ENCODE data around the gene SCN10A. TPM values are rescaled to one million over a fixed set of nuclear protein-coding genes. Genes with fewer than 3 reads are reported as not detected.

The SCN10A gene
- total and polyA plus RNA-seq, 9 of the 15 experiments (the other 6 are each of a cell fraction or from before 2014, with no cell fraction given), result not detected

DNA sequence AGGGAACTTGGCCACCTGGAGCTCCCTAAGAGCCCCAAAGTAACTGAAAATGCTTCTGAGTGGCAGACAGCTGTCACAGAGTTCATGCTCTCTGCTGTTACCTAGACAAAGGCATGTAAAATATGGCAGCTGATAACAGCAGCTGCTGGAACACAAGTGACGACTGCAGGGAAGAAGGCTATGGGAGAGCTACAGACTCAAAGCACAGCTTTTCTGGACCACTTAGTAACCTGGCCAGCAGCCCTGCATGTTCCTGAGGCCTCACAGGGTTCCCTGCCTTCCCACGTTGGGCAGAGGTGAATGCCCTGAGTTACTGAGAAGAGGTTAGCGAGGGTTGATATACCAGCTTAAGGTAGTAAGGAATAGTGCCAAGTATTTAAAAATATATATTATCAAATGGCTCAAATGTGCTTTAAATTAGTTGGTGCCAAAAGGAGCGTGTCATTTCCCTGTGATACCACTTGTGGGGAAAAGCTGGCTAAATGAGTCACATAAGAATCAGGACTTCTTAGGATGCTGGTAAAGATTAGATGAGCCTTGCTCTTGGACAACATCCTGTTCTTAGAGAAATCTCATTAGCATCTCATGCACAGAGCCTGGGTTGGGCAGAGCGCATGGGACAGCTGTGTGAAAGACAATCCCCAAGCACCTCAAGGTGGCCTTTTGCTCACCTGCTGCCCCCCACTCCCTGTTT, 90.1 kb downstream of the SCN10A start (continued):
- TF ChIP-seq MEIS2 (IDR thresholded peaks at IDR 0.05; ENCODE audit: partially characterized antibody) (peak; percentile 98), PPARD (CRISPR knock-in tag; IDR thresholded peaks at IDR 0.05) (no peak), ZNF184 (CRISPR knock-in tag; IDR thresholded peaks at IDR 0.05) (no peak), NCOA2 (IDR thresholded peaks at IDR 0.05; ENCODE audit: partially characterized antibody in 2 of 2) (no peak), HDGF (IDR thresholded peaks at IDR 0.05) (no peak), HNRNPK (IDR thresholded peaks at IDR 0.05; ENCODE audit: low read depth, low read length, poor library complexity, severe bottlenecking) (no peak), CHCHD3 (CRISPR knock-in tag; IDR thresholded peaks at IDR 0.05) (no peak), NFE2L1 (tag; IDR thresholded peaks at IDR 0.05; ENCODE audit: borderline replicate concordance, low read depth) (no peak), KAT7 (CRISPR knock-in tag; IDR thresholded peaks at IDR 0.05; ENCODE audit: borderline replicate concordance) (no peak), RAD51 (IDR thresholded peaks at IDR 0.05; ENCODE audit: borderline replicate concordance, low read depth) (no peak), ELF4 (CRISPR knock-in tag; IDR thresholded peaks at IDR 0.05) (no peak), ZNF175 (CRISPR knock-in tag; IDR thresholded peaks at IDR 0.05; ENCODE audit: low read depth) (no peak; the same call in 1 of the 2 replicates), RFX1 (IDR thresholded peaks at IDR 0.05) (no peak), MAZ (CRISPR knock-in tag; conservative IDR thresholded peaks at IDR 0.05 in 1 of 2, IDR thresholded peaks at IDR 0.05 in 1 of 2) (no peak), STAT5B (CRISPR knock-in tag; IDR thresholded peaks at IDR 0.05) (no peak), ARID2 (IDR thresholded peaks at IDR 0.05) (no peak), JUNB (CRISPR knock-in tag; conservative IDR thresholded peaks at IDR 0.05) (no peak)
- TF ChIP-seq, protein P1, sequence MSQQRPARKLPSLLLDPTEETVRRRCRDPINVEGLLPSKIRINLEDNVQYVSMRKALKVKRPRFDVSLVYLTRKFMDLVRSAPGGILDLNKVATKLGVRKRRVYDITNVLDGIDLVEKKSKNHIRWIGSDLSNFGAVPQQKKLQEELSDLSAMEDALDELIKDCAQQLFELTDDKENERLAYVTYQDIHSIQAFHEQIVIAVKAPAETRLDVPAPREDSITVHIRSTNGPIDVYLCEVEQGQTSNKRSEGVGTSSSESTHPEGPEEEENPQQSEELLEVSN (IDR thresholded peaks at IDR 0.05; ENCODE audit: borderline replicate concordance in 1 of 2, extremely low read depth in 1 of 2, insufficient read depth in 1 of 2, insufficient read length in 1 of 2, low read depth in 1 of 2, low read length in 1 of 2, poor library complexity in 1 of 2, severe bottlenecking in 1 of 2), result no peak
- TF ChIP-seq, protein P2, sequence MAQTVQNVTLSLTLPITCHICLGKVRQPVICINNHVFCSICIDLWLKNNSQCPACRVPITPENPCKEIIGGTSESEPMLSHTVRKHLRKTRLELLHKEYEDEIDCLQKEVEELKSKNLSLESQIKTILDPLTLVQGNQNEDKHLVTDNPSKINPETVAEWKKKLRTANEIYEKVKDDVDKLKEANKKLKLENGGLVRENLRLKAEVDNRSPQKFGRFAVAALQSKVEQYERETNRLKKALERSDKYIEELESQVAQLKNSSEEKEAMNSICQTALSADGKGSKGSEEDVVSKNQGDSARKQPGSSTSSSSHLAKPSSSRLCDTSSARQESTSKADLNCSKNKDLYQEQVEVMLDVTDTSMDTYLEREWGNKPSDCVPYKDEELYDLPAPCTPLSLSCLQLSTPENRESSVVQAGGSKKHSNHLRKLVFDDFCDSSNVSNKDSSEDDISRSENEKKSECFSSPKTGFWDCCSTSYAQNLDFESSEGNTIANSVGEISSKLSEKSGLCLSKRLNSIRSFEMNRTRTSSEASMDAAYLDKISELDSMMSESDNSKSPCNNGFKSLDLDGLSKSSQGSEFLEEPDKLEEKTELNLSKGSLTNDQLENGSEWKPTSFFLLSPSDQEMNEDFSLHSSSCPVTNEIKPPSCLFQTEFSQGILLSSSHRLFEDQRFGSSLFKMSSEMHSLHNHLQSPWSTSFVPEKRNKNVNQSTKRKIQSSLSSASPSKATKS (CRISPR knock-in tag; IDR thresholded peaks at IDR 0.05), result no peak
- TF ChIP-seq, protein P3, sequence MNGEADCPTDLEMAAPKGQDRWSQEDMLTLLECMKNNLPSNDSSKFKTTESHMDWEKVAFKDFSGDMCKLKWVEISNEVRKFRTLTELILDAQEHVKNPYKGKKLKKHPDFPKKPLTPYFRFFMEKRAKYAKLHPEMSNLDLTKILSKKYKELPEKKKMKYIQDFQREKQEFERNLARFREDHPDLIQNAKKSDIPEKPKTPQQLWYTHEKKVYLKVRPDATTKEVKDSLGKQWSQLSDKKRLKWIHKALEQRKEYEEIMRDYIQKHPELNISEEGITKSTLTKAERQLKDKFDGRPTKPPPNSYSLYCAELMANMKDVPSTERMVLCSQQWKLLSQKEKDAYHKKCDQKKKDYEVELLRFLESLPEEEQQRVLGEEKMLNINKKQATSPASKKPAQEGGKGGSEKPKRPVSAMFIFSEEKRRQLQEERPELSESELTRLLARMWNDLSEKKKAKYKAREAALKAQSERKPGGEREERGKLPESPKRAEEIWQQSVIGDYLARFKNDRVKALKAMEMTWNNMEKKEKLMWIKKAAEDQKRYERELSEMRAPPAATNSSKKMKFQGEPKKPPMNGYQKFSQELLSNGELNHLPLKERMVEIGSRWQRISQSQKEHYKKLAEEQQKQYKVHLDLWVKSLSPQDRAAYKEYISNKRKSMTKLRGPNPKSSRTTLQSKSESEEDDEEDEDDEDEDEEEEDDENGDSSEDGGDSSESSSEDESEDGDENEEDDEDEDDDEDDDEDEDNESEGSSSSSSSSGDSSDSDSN (IDR thresholded peaks at IDR 0.05; ENCODE audit: borderline replicate concordance in 1 of 2, low read depth in 2 of 2, low read length in 2 of 2), result peak in 1 of 2 experiments; percentile 46; a peak in 1 of 4 replicates
